GM21515 (cell line): ENCODE data around the gene KIZ.

Source experiments
- ATAC-seq: cut with Tn5 transposase; IDR thresholded peaks from one replicate; pipeline ENCODE4 v1.9.1; 2021; ENCODE audit not compliant: unreplicated experiment

KIZ gene

GRCh38 chr20:21174516-21175239 lies 48.8 kb downstream of the KIZ start:
- ATAC-seq, result no peak

GRCh38 chr20:21175433-21175832 lies 49.6 kb downstream of the KIZ start:
- no peak for ATAC-seq

GRCh38 chr20:21177767-21178166 lies 51.9 kb downstream of the KIZ start:
- no peak for ATAC-seq

- no peak for ATAC-seq
These were observed 53.9 kb downstream of the KIZ start for GRCh38 chr20:21179757-21180156.

- ATAC-seq, result no peak
These were observed 54.4 kb downstream of the KIZ start for GRCh38 chr20:21180248-21180647.

- no peak for ATAC-seq
These were observed 55.1 kb downstream of the KIZ start for GRCh38 chr20:21181028-21181427.

GRCh38 chr20:21182832-21183563 lies 57.1 kb downstream of the KIZ start:
- no peak for ATAC-seq

GRCh38 chr20:21183722-21184121 lies 57.8 kb downstream of the KIZ start:
- ATAC-seq, result no peak

GRCh38 chr20:21184819-21185218 lies 58.9 kb downstream of the KIZ start:
- no peak for ATAC-seq

- no peak for ATAC-seq
These were observed 60.0 kb downstream of the KIZ start for GRCh38 chr20:21185849-21186248.

- no peak for ATAC-seq
These were observed 64.1 kb downstream of the KIZ start for GRCh38 chr20:21189761-21190523.

GRCh38 chr20:21190869-21191268 lies 65.0 kb downstream of the KIZ start:
- no peak for ATAC-seq

GRCh38 chr20:21191839-21192238 lies 66.0 kb downstream of the KIZ start:
- ATAC-seq, result no peak

GRCh38 chr20:21202259-21202658 lies 76.4 kb downstream of the KIZ start:
- no peak for ATAC-seq

- ATAC-seq, result no peak
These were observed 77.3 kb downstream of the KIZ start for GRCh38 chr20:21203088-21203656.

GRCh38 chr20:21206584-21206983 lies 80.7 kb downstream of the KIZ start:
- no peak for ATAC-seq

GRCh38 chr20:21208999-21209398 lies 83.1 kb downstream of the KIZ start:
- ATAC-seq, result no peak

GRCh38 chr20:21209668-21210067 lies 83.8 kb downstream of the KIZ start:
- ATAC-seq, result no peak

GRCh38 chr20:21213691-21214090 lies 87.8 kb downstream of the KIZ start:
- no peak for ATAC-seq

- ATAC-seq, result no peak
These were observed 88.5 kb downstream of the KIZ start for GRCh38 chr20:21214431-21214830.

- ATAC-seq, result no peak
These were observed 93.8 kb downstream of the KIZ start for GRCh38 chr20:21219686-21220085.

- ATAC-seq, result no peak
These were observed 98.3 kb downstream of the KIZ start for GRCh38 chr20:21224217-21224616.
